ACC112 (cell line): ENCODE data around the gene PZP.

Source experiments
- H2AFZ ChIP-seq: fragments of 200-600 bp; sonication (generic); one replicate; pipeline ENCODE4 v1.6.0; 2017; ENCODE audit warnings: antibody characterized with exemption, low read length; ENCODE audit not compliant: unreplicated experiment
- H3K27ac ChIP-seq: fragments of 200-600 bp; sonication (generic); 2 replicates; pipeline ENCODE4 v1.5.1; 2014; ENCODE audit warnings: low read depth, mild to moderate bottlenecking, antibody characterized with exemption, low read length, moderate library complexity
- H3K27me3 ChIP-seq: fragments of 200-600 bp; sonication (generic); 2 replicates; pipeline ENCODE4 v1.6.1; 2014; ENCODE audit warnings: mild to moderate bottlenecking, antibody characterized with exemption, low read length, moderate library complexity, mixed read lengths; ENCODE audit not compliant: insufficient read depth
- H3K36me3 ChIP-seq: fragments of 200-600 bp; sonication (generic); 2 replicates; pipeline ENCODE4 v1.6.1; 2016; ENCODE audit warnings: mild to moderate bottlenecking, antibody characterized with exemption, low read length, moderate library complexity, mixed read lengths; ENCODE audit not compliant: insufficient read depth
- H3K4me1 ChIP-seq: fragments of 200-600 bp; sonication (generic); one replicate; pipeline ENCODE4 v1.6.1; 2016; ENCODE audit warnings: low read length, mixed read lengths; ENCODE audit not compliant: insufficient read depth, unreplicated experiment, control insufficient read depth
- H3K4me3 ChIP-seq: fragments of 200-600 bp; sonication (generic); 2 replicates; pipeline ENCODE4 v1.5.1; 2014; ENCODE audit warnings: mild to moderate bottlenecking, low read depth, low read length
- H3K79me2 ChIP-seq: fragments of 200-600 bp; sonication (generic); one replicate; pipeline ENCODE4 v1.6.0; 2016; ENCODE audit warnings: low read length; ENCODE audit not compliant: control insufficient read depth, unreplicated experiment, insufficient read depth

PZP gene

GRCh38 chr12:9104767-9105423 is 103.3 kb downstream of the PZP start:
- no peaks in the 10 kb centered on the region for H3K79me2 ChIP-seq
- no peaks in the 10 kb centered on the region for H3K36me3 ChIP-seq
- H3K27ac ChIP-seq = no peak overlapping the region
- no peak overlapping the region for H2AFZ ChIP-seq
- no peaks in the 10 kb centered on the region for H3K27me3 ChIP-seq
- H3K4me3 ChIP-seq = no peak overlapping the region
- no peaks in the 10 kb centered on the region for H3K4me1 ChIP-seq

- no peak overlapping the region for H2AFZ ChIP-seq
- no peak overlapping the region for H3K27ac ChIP-seq
- no peaks in the 10 kb centered on the region for H3K27me3 ChIP-seq
- H3K4me1 ChIP-seq = no peaks in the 10 kb centered on the region
- no peaks in the 10 kb centered on the region for H3K36me3 ChIP-seq
- H3K4me3 ChIP-seq = no peak overlapping the region
- no peaks in the 10 kb centered on the region for H3K79me2 ChIP-seq
Observed at GRCh38 chr12:9104087-9104486, 104.1 kb downstream of the PZP start.

GRCh38 chr12:9103050-9103849 is 104.9 kb downstream of the PZP start:
- Histone ChIP-seq H3K27me3 (no peaks in the 10 kb centered on the region), H3K4me3 (no peak overlapping the region), H3K36me3 (no peaks in the 10 kb centered on the region), H2AFZ (no peak overlapping the region), H3K27ac (no peak overlapping the region), H3K4me1 (no peaks in the 10 kb centered on the region), H3K79me2 (no peaks in the 10 kb centered on the region)

- Histone ChIP-seq H2AFZ (no peak overlapping the region), H3K4me1 (no peaks in the 10 kb centered on the region), H3K4me3 (no peak overlapping the region), H3K27me3 (no peaks in the 10 kb centered on the region), H3K36me3 (no peaks in the 10 kb centered on the region), H3K27ac (no peak overlapping the region), H3K79me2 (no peaks in the 10 kb centered on the region)
Observed at GRCh38 chr12:9101018-9101687, 107.0 kb downstream of the PZP start.

- Histone ChIP-seq H3K27me3 (no peaks in the 10 kb centered on the region), H3K79me2 (no peaks in the 10 kb centered on the region), H3K27ac (no peak overlapping the region), H3K4me1 (no peaks in the 10 kb centered on the region), H2AFZ (no peak overlapping the region), H3K36me3 (no peaks in the 10 kb centered on the region), H3K4me3 (no peak overlapping the region)
Observed at GRCh38 chr12:9099552-9100190, 108.5 kb downstream of the PZP start.
